Heart left ventricle (tissue), 16 donors: Measurements from ENCODE around the gene SV2B. TPM values are rescaled to one million over a fixed set of nuclear protein-coding genes. Genes with fewer than 3 reads are reported as not detected.

Source experiments
- ATAC-seq, 4 donors: fragments of 200-7000 bp; cut with Tn5 transposase; one replicate each; pipeline ENCODE4 v1.9.1; 2020 to 2022; ENCODE audit warnings: moderate library complexity in 4 of 4, mild to moderate bottlenecking in 3 of 4, moderate number of reproducible peaks in 1 of 4
- DNase-seq, 5 donors: peaks; one replicate each; pipeline ENCODE4 v3.0.0-alpha.2; 2020
- H3K27ac ChIP-seq, 12 donors: fragments of 200-600 bp; sonication (generic) in 4 of 12; one replicate each; pipeline versions ENCODE4 v1.5.0 to v1.8.0; 2016 to 2022; ENCODE audit warnings: mild to moderate bottlenecking in 2 of 12
- H3K27me3 ChIP-seq, 9 donors: fragments of 200-600 bp; sonication (generic) in 2 of 9; one replicate each; pipeline versions ENCODE4 v1.5.1 to v1.8.0; 2016 to 2022; ENCODE audit warnings: mild to moderate bottlenecking in 3 of 9
- H3K36me3 ChIP-seq, 9 donors: fragments of 200-600 bp; sonication (generic) in 2 of 9; one replicate each; pipeline versions ENCODE4 v1.5.0 to v1.8.0; 2018 to 2022; ENCODE audit warnings: mild to moderate bottlenecking in 2 of 9
- H3K4me1 ChIP-seq, 12 donors: fragments of 200-600 bp; sonication (generic) in 4 of 12; one replicate each; pipeline versions ENCODE4 v1.5.0 to v1.8.0; 2016 to 2022; ENCODE audit warnings: mild to moderate bottlenecking in 3 of 12
- H3K4me3 ChIP-seq, 12 donors: fragments of 200-600 bp; sonication (generic) in 4 of 12; one replicate each; pipeline versions ENCODE4 v1.5.0 to v1.8.0; 2017 to 2022; ENCODE audit warnings: mild to moderate bottlenecking in 9 of 12, moderate library complexity in 4 of 12
- H3K9me3 ChIP-seq, 12 donors: fragments of 200-600 bp; sonication (generic) in 4 of 12; one replicate each; pipeline versions ENCODE4 v1.5.0 to v1.8.0; 2016 to 2022; ENCODE audit warnings: mild to moderate bottlenecking in 1 of 12
- CTCF ChIP-seq, 12 donors: fragments of 200-600 bp; sonication (generic) in 4 of 12; IDR thresholded peaks; one replicate each; pipeline versions ENCODE4 v1.5.0 to v1.8.0; 2018 to 2022; ENCODE audit warnings: antibody characterized with exemption in 12 of 12, mild to moderate bottlenecking in 5 of 12
- POLR2A ChIP-seq, 2 donors: fragments of 450-650 bp; IDR thresholded peaks; one replicate each; pipeline ENCODE4 v1.6.1; 2017; ENCODE audit warnings: antibody characterized with exemption in 2 of 2, mild to moderate bottlenecking in 2 of 2, moderate library complexity in 2 of 2
- WGBS, 4 donors: extraction: QIAGEN DNeasy Blood & Tissue Kit in 2 of 4; methylation state at CpG; one replicate each; pipeline versions ENCODE4 v1.1.5 to v1.1.7; 2013 to 2018; 5-methylcytosine and 5-hydroxymethylcytosine counted together
- intact Hi-C, 10 donors: fragments of 100-400 bp; cut with DNase I; formaldehyde crosslinking; loops; one replicate each; pipeline versions ENCODE4 v1.11.1 to v1.14.2; 2022
- polyA plus RNA-seq, 2 donors: library from polyadenylated mRNA; stranded (reverse); fragments of 200-250 nt; gene quantifications; one replicate each; pipeline ENCODE4 v1.2.3, GENCODE V29; 2013
- total RNA-seq, 9 donors: library from RNA; depleted of rRNA in 2 of 9; stranded (reverse); fragments of >200 nt in 2 of 9; fragmentation: NEBNext Ultra II Directional in 3 of 9; extraction: Animal tissue kit (Norgen Biotek cat#: 25700) in 3 of 9; gene quantifications; one replicate each; pipeline versions ENCODE4 v1.1.0 to v1.2.4, GENCODE V29; 2016 to 2023
- donor health status: ischemic (EF 13 %, LVEDD 7.1; RV severe dilation, severe dysfunction).
- donor health status: healthy with polysubstance abuse.
- donor health status: DM: no; HTN: yes; CAD: no.
- donor health status: DM: no; HTN: no; CAD: no.
- donor health status: ischemic (EF 25% LVEDD 6.9; RV normal size, moderate dysfunction).
- donor health status: ischemic (EF 25% LVEDD 5.7; RV mildly dilated, moderate dysfunction).
- donor health status: healthy.
- donor health status: DM: yes; HTN: yes; CAD: no.
- donor health status: ischemic (EF 35%, LVEDD 5.7; RV mildly dilated, moderate dysfunction).
- donor health status: nonischemic (EF 11% LVEDD 7.7; RV severe dilation, severe dysfunction).
- donor health status: DM: yes; HTN: yes; CAD: no.
- donor health status: PGD.
- donor health status: ischemic (EF 29% LVEDD 5.4; RV normal size, mild dysfunction).
- donor health status: nonischemic (EF 23%, LVEDD 6.1; RV moderate dilation, normal function).

SV2B gene
- total and polyA plus RNA-seq, 11 donors: 0.42 to 23.5 (median 1.9) TPM

- no peak for ATAC-seq
- Histone ChIP-seq H3K27ac (no peak overlapping the region), H3K4me3 (no peak overlapping the region), H3K9me3 (no peaks in the 10 kb centered on the region), H3K27me3 (peaks cover 0 to 9% (median 0%) of the 10 kb centered on the region in 9 donors), H3K36me3 (no peaks in the 10 kb centered on the region), H3K4me1 (no peaks in the 10 kb centered on the region)
- intact Hi-C loops: no loop called here
- no peak for DNase-seq
- WGBS, 4 donors: 46 to 62% (median 51%) methylated on average over 6 of the region's 6 CpGs
- TF ChIP-seq POLR2A (IDR thresholded peaks at IDR 0.05): no peak
- TF ChIP-seq CTCF (IDR thresholded peaks at IDR 0.05): no peak
Observed at GRCh38 chr15:91183596-91183995, 83.5 kb downstream of the SV2B start.

GRCh38 chr15:91184441-91184840 lies 84.4 kb downstream of the SV2B start:
- H3K9me3 ChIP-seq: no peaks in the 10 kb centered on the region
- H3K4me3 ChIP-seq: no peak overlapping the region
- H3K27ac ChIP-seq: no peak overlapping the region
- ATAC-seq: no peak
- DNase-seq: no peak
- 87 to 94% (median 91%) methylated on average over 2 of the region's 2 CpGs for WGBS, 4 donors
- peaks cover 0 to 9% (median 0%) of the 10 kb centered on the region in 9 donors for H3K27me3 ChIP-seq
- H3K36me3 ChIP-seq: no peaks in the 10 kb centered on the region
- no peaks in the 10 kb centered on the region for H3K4me1 ChIP-seq
- TF ChIP-seq POLR2A (IDR thresholded peaks at IDR 0.05) (no peak), CTCF (IDR thresholded peaks at IDR 0.05) (no peak)
- intact Hi-C loops: no loop called here

- intact Hi-C loops: no loop called here
- Histone ChIP-seq H3K27ac (no peak overlapping the region), H3K27me3 (peaks cover 0 to 12% (median 0%) of the 10 kb centered on the region in 9 donors), H3K4me1 (no peaks in the 10 kb centered on the region), H3K4me3 (no peak overlapping the region), H3K9me3 (no peaks in the 10 kb centered on the region), H3K36me3 (no peaks in the 10 kb centered on the region)
- no peak for DNase-seq
- WGBS, 4 donors: 52 to 57% (median 56%) methylated on average over 6 of the region's 6 CpGs
- no peak for ATAC-seq
- no peak for TF ChIP-seq POLR2A (IDR thresholded peaks at IDR 0.05)
Observed at GRCh38 chr15:91186904-91187656, 87.0 kb downstream of the SV2B start.

- H3K36me3 ChIP-seq: no peaks in the 10 kb centered on the region
- H3K4me1 ChIP-seq: no peaks in the 10 kb centered on the region
- TF ChIP-seq CTCF (IDR thresholded peaks at IDR 0.05) (no peak), POLR2A (IDR thresholded peaks at IDR 0.05) (no peak)
- WGBS, 4 donors: 78 to 84% (median 82%) methylated on average over 1 of the region's 1 CpG
- ATAC-seq: no peak
- no peak for DNase-seq
- H3K4me3 ChIP-seq: no peak overlapping the region
- peaks cover 0 to 9% (median 0%) of the 10 kb centered on the region in 9 donors for H3K27me3 ChIP-seq
- H3K9me3 ChIP-seq: no peaks in the 10 kb centered on the region
- no peak overlapping the region for H3K27ac ChIP-seq
- intact Hi-C loops: no loop called here
Observed at GRCh38 chr15:91192285-91192684, 92.2 kb downstream of the SV2B start.
